K562 (cell line): ENCODE measurements around the gene KLHL9. TPM values are rescaled to one million over a fixed set of nuclear protein-coding genes. Genes with fewer than 3 reads are reported as not detected.

Source experiments
- ATAC-seq: fragments of 200-7000 bp; cut with Tn5 transposase; 3 replicates; pipeline ENCODE4 v1.9.1; 2020; ENCODE audit warnings: moderate library complexity
- BruUV-seq: library from RNA; stranded (reverse); fragments of 400-500 nt; replicated peaks from 2 replicates; lab custom pipeline; 2021; lab: Mats Ljungman, UMichigan
- CTCF ChIA-PET: fragments of 300-600 bp; formaldehyde crosslinking; extraction: SDS; loops from one replicate; lab custom pipeline; 2021; ENCODE audit warnings: low intra/inter-chr PET ratio; lab: Yijun Ruan, JAX
- POLR2A ChIA-PET: fragments of 300-600, 350-650 bp; sonication (Branson Sonifier 250); formaldehyde crosslinking; extraction: SDS; loops from one replicate; lab custom pipeline; 2021; ENCODE audit warnings: antibody characterized with exemption, inconsistent platforms; lab: Yijun Ruan, JAX
- DNase-seq, 4 experiments: peaks; one replicate each; pipeline versions ENCODE4 v3.0.0 to v3.0.0-alpha.2; 2011 to 2018; ENCODE audit warnings: low spot score in 3 of 4, mixed read lengths in 3 of 4; ENCODE audit errors: extremely low read depth in 1 of 4
- FAIRE-seq: peaks from 2 replicates; lab custom pipeline; 2011; peaks lifted over from hg19 to GRCh38; lab: Jason Lieb, UNC
- H2AFZ ChIP-seq: 2 replicates; pipeline ENCODE4 v1.6.0; 2011; ENCODE audit warnings: low read depth, low read length, control low read depth, inconsistent platforms
- H3K27ac ChIP-seq: fragments of 200-600 bp; 3 replicates; pipeline ENCODE4 v1.8.0; 2011; ENCODE audit warnings: low read depth, mild to moderate bottlenecking, control low read depth, inconsistent platforms, low read length, moderate library complexity, mixed read lengths; ENCODE audit errors: extremely low read depth
- H3K27me3 ChIP-seq, 2 experiments: fragments of 300-600 bp in 1 of 2; 2 replicates in 1 of 2; 3 replicates in 1 of 2; pipeline versions ENCODE4 v1.6.0 to v1.8.0; 2011; ENCODE audit warnings: inconsistent platforms in 2 of 2, low read length in 2 of 2, mild to moderate bottlenecking in 1 of 2, mixed read lengths in 1 of 2, moderate library complexity in 1 of 2; ENCODE audit not compliant: control insufficient read depth in 2 of 2, insufficient read depth in 2 of 2
- H3K36me3 ChIP-seq: fragments of 300-600 bp; 3 replicates; pipeline ENCODE4 v1.8.0; 2011; ENCODE audit warnings: mild to moderate bottlenecking, low read length, inconsistent platforms; ENCODE audit not compliant: control insufficient read depth, insufficient read depth
- H3K4me1 ChIP-seq, 2 experiments: fragments of 200-600 bp in 1 of 2; replicated peaks in 1 of 2; 2 replicates in 1 of 2; 3 replicates in 1 of 2; pipeline versions ENCODE4 v1.5.1 to v1.8.0; 2011; ENCODE audit warnings: inconsistent platforms in 2 of 2, low read length in 2 of 2, mild to moderate bottlenecking in 1 of 2, mixed read lengths in 1 of 2, moderate library complexity in 1 of 2; ENCODE audit not compliant: control insufficient read depth in 2 of 2, insufficient read depth in 2 of 2
- H3K4me2 ChIP-seq: 2 replicates; pipeline ENCODE4 v1.6.1; 2011; ENCODE audit warnings: low read length, control low read depth, inconsistent platforms, mixed read lengths; ENCODE audit not compliant: insufficient read depth
- H3K4me3 ChIP-seq: fragments of 200-600 bp; sonication (generic), shearing (Covaris generic); 2 replicates; pipeline ENCODE4 v1.5.1; 2016; ENCODE audit warnings: control low read depth, inconsistent platforms
- H3K79me2 ChIP-seq: fragments of 200-600 bp; 3 replicates; pipeline ENCODE4 v1.8.0; 2011; ENCODE audit warnings: low read length, inconsistent platforms; ENCODE audit not compliant: control insufficient read depth, insufficient read depth
- H3K9ac ChIP-seq, 2 experiments: 2 replicates each; pipeline versions ENCODE4 v1.6.0 to v1.6.1; 2011; ENCODE audit warnings: low read depth in 2 of 2, low read length in 2 of 2, control low read depth in 1 of 2, inconsistent platforms in 1 of 2, mild to moderate bottlenecking in 1 of 2, mixed read lengths in 1 of 2; ENCODE audit not compliant: insufficient read depth in 1 of 2
- H3K9me1 ChIP-seq: one replicate; pipeline ENCODE4 v1.6.0; 2011; ENCODE audit warnings: inconsistent platforms, mild to moderate bottlenecking, low read length, moderate library complexity; ENCODE audit not compliant: control insufficient read depth, insufficient read depth
- H3K9me3 ChIP-seq: replicated peaks from 2 replicates; pipeline ENCODE4 v1.5.1; 2011; ENCODE audit warnings: low read depth, low read length, inconsistent platforms; ENCODE audit not compliant: control insufficient read depth, insufficient read depth
- H4K20me1 ChIP-seq: replicated peaks from 2 replicates; pipeline ENCODE4 v1.6.1; 2011; ENCODE audit warnings: low read length, inconsistent platforms, mixed read lengths; ENCODE audit not compliant: control insufficient read depth, insufficient read depth
- CEBPZ ChIP-seq: fragments of 150-350 bp; IDR thresholded peaks from 2 replicates; pipeline ENCODE4 v1.6.1; 2014; ENCODE audit warnings: low read depth, mild to moderate bottlenecking, low read length, borderline replicate concordance
- PHB2 ChIP-seq: fragments of 450-650 bp; IDR thresholded peaks from 2 replicates; pipeline ENCODE4 v1.6.1; 2017; ENCODE audit warnings: low read depth
- SFPQ ChIP-seq: fragments of 200-400 bp; formaldehyde crosslinking; IDR thresholded peaks from 2 replicates; pipeline ENCODE4 v1.6.1; 2017; ENCODE audit warnings: mild to moderate bottlenecking, low read depth, low read length, moderate library complexity
- ZNF398 ChIP-seq: fragments of 250-450 bp; sonication (Bioruptor Pico); IDR thresholded peaks from 2 replicates; pipeline ENCODE4 v1.8.0; 2021; ENCODE audit warnings: moderate library complexity, mild to moderate bottlenecking, inconsistent platforms
- WGBS: fragments of 100-300 bp; shearing (Covaris generic); methylation state at CpG from one replicate; pipeline ENCODE4 v1.1.6; 2016; ENCODE audit warnings: low coverage, mixed read lengths; ENCODE audit not compliant: insufficient coverage; ENCODE audit errors: missing lambda C conversion rate; 5-methylcytosine and 5-hydroxymethylcytosine counted together
- in situ Hi-C: fragments of 300-500 bp; cut with MboI; formaldehyde crosslinking; loops from 4 replicates; pipeline ENCODE4 v1.15.0; 2018; ENCODE audit warnings: inconsistent platforms, mixed read lengths
- intact Hi-C: fragments of 100-400 bp; cut with micrococcal nuclease; formaldehyde crosslinking; loops from 2 replicates; pipeline ENCODE4 v1.14.2; 2022
- polyA plus RNA-seq, 8 experiments: library from polyadenylated mRNA; depleted of rRNA in 4 of 8; stranded (reverse) in 5 of 8; unstranded in 3 of 8; fragments of >200 nt; fragmentation: Nextera tagmentation in 2 of 8; fragmentation: Illumina TruSeq in 1 of 8; extraction: Ambion mirVana in 2 of 8; extraction: Trizol in 1 of 8; gene quantifications; 2 replicates each; pipeline versions ENCODE4 v1.2.1 to v1.2.3, GENCODE V29; 2011 to 2014; ENCODE audit warnings: inconsistent platforms in 1 of 8, missing spikeins in 1 of 8
- total RNA-seq, 7 experiments: library from RNA; depleted of rRNA in 6 of 7; stranded (reverse); fragments of >200 nt in 6 of 7; fragmentation: Illumina TruSeq in 2 of 7; extraction: Trizol in 2 of 7; gene quantifications; 2 replicates each; pipeline versions ENCODE4 v1.2.1 to v1.2.3, GENCODE V29; 2011 to 2021; ENCODE audit warnings: low replicate concordance in 1 of 7

Gene KLHL9
- total and polyA plus RNA-seq, 9 of the 15 experiments (the other 6 are each of a cell fraction or from before 2014, with no cell fraction given) = 0.04 TPM; not detected in 8

GRCh38 chr9:21294904-21295538 lies 40.2 kb downstream of the KLHL9 start (continued):
- no peak for TF ChIP-seq CEBPZ
- TF ChIP-seq, all 486 proteins: peak for 0

- no peak overlapping the region for H3K9ac ChIP-seq
- no peak for ATAC-seq
These were observed 40.8 kb downstream of the KLHL9 start for GRCh38 chr9:21294364-21294774.

More at GRCh38 chr9:21294364-21294774, 40.8 kb downstream of the KLHL9 start:
- no peaks in the 10 kb centered on the region for H3K79me2 ChIP-seq
- H3K9me1 ChIP-seq = no peaks in the 10 kb centered on the region
- no peak overlapping the region for H3K4me3 ChIP-seq
- no peak overlapping the region for H3K4me2 ChIP-seq
- in situ Hi-C loops (no loop called here), intact Hi-C loops (no loop called here)
- no TSS peak for BruUV-seq
- H4K20me1 ChIP-seq = no peaks in the 10 kb centered on the region
- ChIA-PET POLR2A (no interaction called here), CTCF (no interaction called here)
- no peak for DNase-seq
- no peaks in the 10 kb centered on the region for H3K4me1 ChIP-seq
- H3K9me3 ChIP-seq = no peaks in the 10 kb centered on the region
- TF ChIP-seq PHB2 (no peak), ZNF398 (CRISPR knock-in tag) (no peak), SFPQ (no peak)
- no peak overlapping the region for H2AFZ ChIP-seq
- WGBS = no CpG with 5 or more reads among the region's 1 CpG
- H3K27me3 ChIP-seq = no peaks in the 10 kb centered on the region
- no peaks in the 10 kb centered on the region for H3K36me3 ChIP-seq
- no peak for FAIRE-seq
- no peak overlapping the region for H3K27ac ChIP-seq
